AG04450 (cell line): Measurements from ENCODE around the gene PROZ. TPM values are rescaled to one million over a fixed set of nuclear protein-coding genes. Genes with fewer than 3 reads are reported as not detected.

Source experiments
- CTCF ChIA-PET: fragments of 300-600, 350-600 bp; formaldehyde crosslinking; extraction: SDS; loops from one replicate; lab custom pipeline; 2022; ENCODE audit warnings: antibody characterized with exemption, inconsistent platforms; lab: Charles Lee
- POLR2A ChIA-PET: fragments of 350-600 bp; formaldehyde crosslinking; extraction: SDS; loops from one replicate; lab custom pipeline; 2021; ENCODE audit warnings: antibody characterized with exemption, inconsistent platforms; lab: Yijun Ruan, JAX
- DNase-seq: peaks from one replicate; pipeline ENCODE4 v3.0.0-alpha.2; 2011; ENCODE audit warnings: low read depth, low spot score
- H3K27ac ChIP-seq: one replicate; pipeline ENCODE4 v1.5.1; 2012; ENCODE audit warnings: low read depth, low read length, control low read depth
- H3K27me3 ChIP-seq: one replicate; pipeline ENCODE4 v1.6.0; 2012; ENCODE audit warnings: low read length; ENCODE audit not compliant: control insufficient read depth, insufficient read depth
- H3K4me3 ChIP-seq: 2 replicates; pipeline ENCODE4 v1.5.1; 2011; ENCODE audit warnings: mild to moderate bottlenecking, low read depth, low read length, control low read depth
- H3K9me3 ChIP-seq: 2 replicates; pipeline ENCODE4 v1.5.1; 2012; ENCODE audit warnings: low read length; ENCODE audit not compliant: control insufficient read depth, insufficient read depth
- CTCF ChIP-seq: IDR thresholded peaks from 2 replicates; pipeline ENCODE4 v1.5.1; 2011; ENCODE audit warnings: low read depth, low read length, control low read depth, inconsistent platforms
- polyA plus RNA-seq: library from polyadenylated mRNA; depleted of rRNA; stranded (reverse); fragments of >200 nt; gene quantifications from 2 replicates; pipeline ENCODE4 v1.2.3, GENCODE V29; 2011

PROZ gene
- polyA plus RNA-seq, 1 experiment: not detected

GRCh38 chr13:113192279-113192678 is 33.8 kb downstream of the PROZ start:
- ChIA-PET POLR2A (interaction anchor here (0.7 to 1.3 kb wide), 2 partner anchors 11 to 17 kb away, joined by 3 to 10 read pairs; partner anchors contain the start of genes CUL4A and PCID2), CTCF (interaction anchor here (0.8 to 1.8 kb wide), 2 partner anchors 12 to 249 kb away, joined by 3 to 4 read pairs; no protein-coding TSS in a partner anchor)
- H3K4me3 ChIP-seq: no peak overlapping the region
- TF ChIP-seq CTCF: no peak
- H3K27ac ChIP-seq: peak overlapping the region; percentile 13
- no peak for DNase-seq
- H3K9me3 ChIP-seq: peaks cover 10% of the 10 kb centered on the region
- H3K27me3 ChIP-seq: no peaks in the 10 kb centered on the region

- no peak for DNase-seq
- H3K4me3 ChIP-seq: no peak overlapping the region
- no peak for TF ChIP-seq CTCF
- ChIA-PET POLR2A (interaction anchor here (0.7 to 1.3 kb wide), 2 partner anchors 11 to 17 kb away, joined by 3 to 10 read pairs; partner anchors contain the start of genes CUL4A and PCID2), CTCF (no interaction called here)
- no peak overlapping the region for H3K27ac ChIP-seq
- H3K27me3 ChIP-seq: no peaks in the 10 kb centered on the region
- peaks cover 9% of the 10 kb centered on the region for H3K9me3 ChIP-seq
Observed at GRCh38 chr13:113192902-113193301, 34.5 kb downstream of the PROZ start.

GRCh38 chr13:113195360-113195759 is 36.9 kb downstream of the PROZ start:
- DNase-seq: no peak
- ChIA-PET POLR2A (no interaction called here), CTCF (no interaction called here)
- TF ChIP-seq CTCF: no peak
- no peaks in the 10 kb centered on the region for H3K27me3 ChIP-seq
- H3K27ac ChIP-seq: no peak overlapping the region
- H3K9me3 ChIP-seq: no peaks in the 10 kb centered on the region
- no peak overlapping the region for H3K4me3 ChIP-seq

- POLR2A ChIA-PET: no interaction called here
- H3K27ac ChIP-seq: no peak overlapping the region
- DNase-seq: no peak
- H3K9me3 ChIP-seq: no peaks in the 10 kb centered on the region
- no peaks in the 10 kb centered on the region for H3K27me3 ChIP-seq
- no peak overlapping the region for H3K4me3 ChIP-seq
- CTCF ChIA-PET: no interaction called here
- TF ChIP-seq CTCF: no peak
Observed at GRCh38 chr13:113196970-113197737, 38.7 kb downstream of the PROZ start.

- Histone ChIP-seq H3K27ac (no peak overlapping the region), H3K4me3 (no peak overlapping the region), H3K27me3 (no peaks in the 10 kb centered on the region), H3K9me3 (no peaks in the 10 kb centered on the region; the same call in 1 of the 2 replicates)
- no peak for DNase-seq
- no peak for TF ChIP-seq CTCF
- ChIA-PET POLR2A (no interaction called here), CTCF (no interaction called here)
Observed at GRCh38 chr13:113201815-113202214, 43.4 kb downstream of the PROZ start.
